Measurements from ENCODE around the gene OR5A2. TPM values are rescaled to one million over a fixed set of nuclear protein-coding genes. Genes with fewer than 3 reads are reported as not detected.

Gene OR5A2
- total and polyA plus RNA-seq, 12 donors = not detected

- Histone ChIP-seq H3K4me3 (no peak overlapping the region), H3K36me3 (no peaks in the 10 kb centered on the region), H3K4me1 (peaks cover 0 to 5% (median 0%) of the 10 kb centered on the region in 9 donors), H3K9me3 (peaks cover 0 to 9% (median 0%) of the 10 kb centered on the region in 11 donors), H3K27me3 (peaks cover 0 to 18% (median 0%) of the 10 kb centered on the region in 7 donors), H3K27ac (no peak overlapping the region)
- WGBS, 2 donors = 81 to 85% methylated on average over 1 of the region's 1 CpG
- DNase-seq (no peak), ATAC-seq (no peak)
- TF ChIP-seq CTCF (IDR thresholded peaks at IDR 0.05) = no peak
- intact Hi-C loops (cut with DNase I) = no loop called here
Measured at GRCh38 chr11:59415111-59415510, 11.1 kb downstream of the OR5A2 start.

DNA sequence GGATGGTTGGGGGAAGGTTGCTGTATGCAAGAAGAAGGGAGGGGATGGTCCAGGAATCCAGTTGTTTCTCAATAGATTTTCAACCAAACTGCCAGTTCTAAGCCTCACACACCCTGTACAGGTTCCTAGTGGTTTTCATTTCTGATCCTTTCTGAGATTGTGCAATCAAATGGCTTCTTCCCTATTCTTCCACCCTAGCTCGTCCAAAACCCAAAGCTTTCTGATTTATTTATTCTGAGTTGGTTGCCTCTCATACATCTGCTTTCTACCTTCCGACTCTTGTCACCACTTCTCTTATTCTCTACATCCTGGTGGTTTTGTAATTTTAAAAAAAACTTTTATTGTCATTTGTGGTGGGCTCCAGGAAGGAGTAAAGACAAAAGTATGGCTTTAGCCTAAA, 12.6 kb downstream of the OR5A2 start:
- TF ChIP-seq CTCF (IDR thresholded peaks at IDR 0.05) = no peak
- 69 to 70% methylated on average over 2 of the region's 2 CpGs for WGBS, 2 donors
- Histone ChIP-seq H3K36me3 (no peaks in the 10 kb centered on the region), H3K4me1 (peaks cover 0 to 5% (median 0%) of the 10 kb centered on the region in 9 donors), H3K4me3 (no peak overlapping the region), H3K9me3 (peaks cover 0 to 24% (median 2%) of the 10 kb centered on the region in 11 donors), H3K27ac (no peak overlapping the region), H3K27me3 (peaks cover 0 to 15% (median 0%) of the 10 kb centered on the region in 7 donors)
- DNase-seq (no peak), ATAC-seq (no peak)
- intact Hi-C loops (cut with DNase I) = no loop called here

DNA sequence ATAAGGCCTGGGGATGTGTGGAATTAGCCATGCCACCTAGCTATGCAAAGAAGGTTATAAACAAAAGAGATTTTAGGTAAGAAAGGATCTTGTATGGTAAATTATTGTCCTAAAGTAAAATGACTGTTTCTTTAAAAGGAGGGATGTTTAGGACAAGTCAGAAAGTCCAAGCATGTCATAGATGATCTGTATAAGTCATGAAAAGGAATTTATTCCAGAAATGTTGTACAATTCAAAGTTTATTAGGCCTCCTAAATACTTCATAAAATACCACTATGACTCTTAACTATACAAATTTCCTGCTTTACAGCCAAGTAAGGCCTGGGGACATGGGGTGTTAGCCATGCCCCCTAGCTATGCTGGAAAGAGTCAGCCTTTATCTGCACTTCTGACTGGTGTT, 22.7 kb downstream of the OR5A2 start:
- ATAC-seq = no peak

DNA sequence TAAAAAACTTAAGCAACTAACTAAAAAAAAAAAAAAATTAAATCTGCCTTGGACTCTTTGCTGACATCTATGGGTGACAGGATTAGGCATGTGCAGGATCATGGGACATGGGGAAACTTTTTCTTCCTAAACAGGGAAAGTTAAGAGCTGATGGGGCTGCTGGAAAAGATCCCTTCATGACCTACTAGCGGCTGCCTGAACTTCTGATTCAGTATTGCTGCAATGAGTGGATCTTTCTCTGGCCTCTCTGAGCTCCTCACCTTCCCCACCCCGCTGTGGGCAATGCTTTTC, 25.0 kb downstream of the OR5A2 start:
- DNase-seq (no peak), ATAC-seq (no peak)
- no peak overlapping the region for H3K4me3 ChIP-seq
- H3K4me1 ChIP-seq = no peaks in the 10 kb centered on the region
- no peaks in the 10 kb centered on the region for H3K36me3 ChIP-seq
- TF ChIP-seq CTCF (IDR thresholded peaks at IDR 0.05) = no peak
- no peaks in the 10 kb centered on the region for H3K27me3 ChIP-seq
- H3K9me3 ChIP-seq = peaks cover 0 to 32% (median 0%) of the 10 kb centered on the region in 11 donors
- 44% methylated on average over 2 of the region's 2 CpGs for WGBS, 2 donors
- no peak overlapping the region for H3K27ac ChIP-seq
- intact Hi-C loops (cut with DNase I) = no loop called here

More for the DNA sequence above, 22.7 kb downstream of the OR5A2 start:
- TF ChIP-seq CTCF (IDR thresholded peaks at IDR 0.05) = no peak
- H3K4me1 ChIP-seq = no peaks in the 10 kb centered on the region
- intact Hi-C loops (cut with DNase I) = no loop called here
- no peak overlapping the region for H3K4me3 ChIP-seq
- DNase-seq = no peak
- H3K36me3 ChIP-seq = no peaks in the 10 kb centered on the region
- peaks cover 0 to 34% (median 0%) of the 10 kb centered on the region in 11 donors for H3K9me3 ChIP-seq
- H3K27me3 ChIP-seq = no peaks in the 10 kb centered on the region
- H3K27ac ChIP-seq = no peak overlapping the region
